IPS-20b (cell line): ENCODE data around the gene SULT1A2.
"Not testable (repeated sequence)": the region's sequence is repeated elsewhere in the genome, so short reads cannot be mapped to it uniquely, and the experiment has no call there.

Experiments
- H3K27ac ChIP-seq: one replicate; pipeline ENCODE4 v1.5.1; 2013; ENCODE audit warnings: low read length
- H3K27me3 ChIP-seq: 2 replicates; pipeline ENCODE4 v1.6.1; 2013; ENCODE audit warnings: mild to moderate bottlenecking, low read length, inconsistent platforms; ENCODE audit not compliant: insufficient read depth
- H3K36me3 ChIP-seq: 2 replicates; pipeline ENCODE4 v1.6.1; 2013; ENCODE audit warnings: low read depth, mild to moderate bottlenecking, inconsistent platforms, low read length, moderate library complexity; ENCODE audit not compliant: insufficient read depth
- H3K4me1 ChIP-seq: 2 replicates; pipeline ENCODE4 v1.6.1; 2013; ENCODE audit warnings: mild to moderate bottlenecking, control low read depth, inconsistent platforms, low read length, moderate library complexity; ENCODE audit not compliant: insufficient read depth
- H3K4me3 ChIP-seq: 2 replicates; pipeline ENCODE4 v1.5.1; 2013; ENCODE audit warnings: mild to moderate bottlenecking, low read length, inconsistent platforms
- H3K9ac ChIP-seq: 2 replicates; pipeline ENCODE4 v1.6.1; 2013; ENCODE audit warnings: low read depth, mild to moderate bottlenecking, inconsistent platforms, low read length, moderate library complexity
- H3K9me3 ChIP-seq: 2 replicates; pipeline ENCODE4 v1.6.1; 2013; ENCODE audit warnings: mild to moderate bottlenecking, low read depth, low read length, inconsistent platforms; ENCODE audit not compliant: insufficient read depth

SULT1A2 gene

DNA sequence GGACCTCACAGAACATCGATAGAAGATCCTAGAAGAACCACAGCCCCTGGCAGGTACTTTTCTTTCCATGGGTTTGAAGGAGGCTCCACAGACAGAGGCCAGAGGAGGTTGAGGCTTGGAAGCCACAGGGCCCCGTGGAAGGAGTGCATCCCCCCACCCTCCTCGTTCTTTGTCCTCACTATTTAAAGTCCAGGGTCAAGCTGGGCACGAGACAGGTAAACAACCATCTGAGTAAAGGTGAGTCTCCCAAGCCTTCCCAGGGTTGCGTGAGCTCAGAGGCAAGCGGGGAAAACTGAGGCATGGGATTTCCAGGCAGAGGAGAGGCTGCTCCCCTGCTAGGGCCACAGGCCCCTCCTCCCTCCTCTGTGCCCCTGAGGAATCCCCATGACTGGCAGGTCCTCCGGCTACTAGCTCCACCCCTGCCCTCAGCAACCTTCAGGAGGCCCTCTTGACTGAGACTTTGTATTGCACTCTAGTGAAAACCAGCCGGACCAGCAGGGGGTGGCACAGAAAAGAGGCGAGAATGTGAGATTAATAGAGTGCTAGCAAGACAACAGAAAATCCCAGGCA is 927 bp upstream of the SULT1A2 start:
- no peaks in the 10 kb centered on the region for H3K9me3 ChIP-seq
- H3K27ac ChIP-seq = no peak overlapping the region
- peaks cover 7% of the 10 kb centered on the region; the same call in 1 of the 2 replicates for H3K4me1 ChIP-seq
- H3K36me3 ChIP-seq = no peaks in the 10 kb centered on the region
- no peak overlapping the region for H3K9ac ChIP-seq
- H3K4me3 ChIP-seq = no peak overlapping the region
- no peaks in the 10 kb centered on the region for H3K27me3 ChIP-seq

DNA sequence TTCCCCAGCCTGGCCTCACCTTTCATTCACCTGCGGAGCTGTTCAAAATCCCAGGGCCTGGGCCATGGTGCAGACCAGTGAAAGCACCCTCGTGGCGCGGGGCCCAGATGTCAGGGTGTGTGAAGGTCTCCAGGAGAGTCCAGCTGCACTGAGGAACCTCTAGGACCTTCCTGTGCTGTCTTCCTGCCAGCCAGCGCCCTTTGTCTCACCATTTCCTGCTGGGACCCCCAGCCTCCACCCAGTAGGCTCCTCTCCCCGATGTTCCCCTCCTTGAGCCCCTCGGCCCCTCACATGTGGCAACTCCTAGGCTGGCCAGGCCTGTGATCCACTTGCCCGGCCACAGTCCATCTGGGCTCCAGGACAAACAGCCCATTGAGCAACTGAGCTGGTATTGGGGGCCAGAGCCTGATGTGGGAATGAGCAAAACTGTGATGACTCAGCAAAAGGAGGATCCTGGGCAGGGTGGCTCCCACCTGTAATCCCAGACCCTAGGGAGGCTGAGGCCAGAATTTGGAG is 677 bp downstream of the SULT1A2 start:
- H3K9me3 ChIP-seq = no peaks in the 10 kb centered on the region
- no peak overlapping the region for H3K9ac ChIP-seq
- H3K27me3 ChIP-seq = no peaks in the 10 kb centered on the region
- no peak overlapping the region for H3K4me3 ChIP-seq
- H3K4me1 ChIP-seq = peaks cover 7% of the 10 kb centered on the region; the same call in 1 of the 2 replicates
- H3K36me3 ChIP-seq = no peaks in the 10 kb centered on the region
- no peak overlapping the region for H3K27ac ChIP-seq

DNA sequence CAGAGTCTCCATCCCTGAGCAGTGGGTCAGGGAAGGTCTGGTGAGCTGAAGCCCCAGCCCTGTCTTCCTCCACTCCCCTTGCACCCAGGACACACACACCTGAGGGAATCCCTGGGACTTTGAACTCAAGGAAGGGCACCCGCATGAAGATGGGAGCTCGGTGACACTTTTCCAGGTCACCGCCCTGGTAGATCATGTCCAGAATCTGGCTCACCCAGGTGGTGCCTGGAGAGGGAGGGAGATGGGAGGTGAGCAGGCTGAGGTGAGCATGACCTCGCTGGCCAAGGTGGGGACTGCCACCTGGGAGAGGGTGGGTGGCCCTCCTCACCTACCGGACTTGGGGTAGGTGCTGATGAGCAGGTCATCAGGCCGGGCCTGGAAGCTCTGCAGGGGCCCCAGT is 1.4 kb downstream of the SULT1A2 start:
- H3K4me1 ChIP-seq, H3K4me3 ChIP-seq, H3K36me3 ChIP-seq, H3K9me3 ChIP-seq, H3K27me3 ChIP-seq, H3K27ac ChIP-seq, H3K9ac ChIP-seq: not testable (repeated sequence)

DNA sequence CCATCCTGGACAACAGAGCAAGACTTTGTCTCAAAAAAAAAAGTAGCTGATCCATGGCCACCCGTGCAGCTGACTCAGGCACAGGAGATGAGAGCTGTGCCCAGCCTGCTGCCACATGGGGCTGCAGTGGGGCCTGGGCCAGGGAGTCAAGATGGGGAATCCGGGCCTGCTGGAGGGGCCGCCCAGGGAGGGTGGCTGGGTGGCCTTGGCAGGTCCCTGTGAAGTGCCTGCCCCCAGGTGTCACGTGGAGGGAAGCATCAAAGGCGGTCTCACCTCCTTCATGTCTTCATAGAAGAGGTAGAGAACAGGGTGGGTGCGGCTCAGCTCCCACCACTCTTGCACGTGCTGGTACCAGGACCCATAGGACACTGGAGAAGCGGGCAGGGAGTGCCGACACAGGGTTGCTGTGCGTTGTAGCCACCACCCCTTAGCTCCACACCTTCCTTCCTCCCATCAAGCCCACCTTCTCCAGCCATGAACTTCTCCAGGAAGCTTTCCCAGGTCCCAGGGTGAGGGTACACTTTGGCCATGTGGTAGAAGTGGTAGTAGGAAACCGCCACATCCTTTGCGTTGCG is 3.8 kb downstream of the SULT1A2 start:
- no peak overlapping the region for H3K27ac ChIP-seq
- H3K36me3 ChIP-seq = peaks cover 24% of the 10 kb centered on the region
- no peak overlapping the region for H3K9ac ChIP-seq
- no peak overlapping the region for H3K4me3 ChIP-seq
- H3K4me1 ChIP-seq = peaks cover 6% of the 10 kb centered on the region; the same call in 1 of the 2 replicates
- H3K9me3 ChIP-seq = no peaks in the 10 kb centered on the region
- H3K27me3 ChIP-seq = no peaks in the 10 kb centered on the region

DNA sequence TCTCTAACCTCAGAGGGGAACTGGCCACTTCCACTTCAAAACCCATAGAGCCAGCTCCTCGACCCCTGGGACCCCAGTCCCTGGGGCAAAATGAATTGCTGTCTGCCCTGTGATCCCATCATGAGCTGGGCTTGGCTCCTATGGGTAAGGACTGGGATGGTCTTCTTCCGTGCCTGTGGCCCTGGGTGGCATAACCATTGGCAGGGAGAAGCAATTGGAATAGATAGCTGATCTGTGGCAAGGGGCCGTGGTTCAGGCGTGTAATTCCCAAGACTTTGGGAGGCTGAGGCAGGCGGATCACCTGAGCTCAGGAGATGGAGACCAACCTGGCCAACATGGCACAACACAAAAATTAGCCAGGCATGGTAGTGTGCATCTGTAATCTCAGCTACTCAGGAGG is 4.3 kb downstream of the SULT1A2 start:
- Histone ChIP-seq H3K4me3 (no peak overlapping the region), H3K36me3 (peaks cover 24% of the 10 kb centered on the region), H3K27ac (no peak overlapping the region), H3K9ac (no peak overlapping the region), H3K27me3 (no peaks in the 10 kb centered on the region), H3K9me3 (no peaks in the 10 kb centered on the region), H3K4me1 (peaks cover under 1% of the 10 kb centered on the region; the same call in 1 of the 2 replicates)

DNA sequence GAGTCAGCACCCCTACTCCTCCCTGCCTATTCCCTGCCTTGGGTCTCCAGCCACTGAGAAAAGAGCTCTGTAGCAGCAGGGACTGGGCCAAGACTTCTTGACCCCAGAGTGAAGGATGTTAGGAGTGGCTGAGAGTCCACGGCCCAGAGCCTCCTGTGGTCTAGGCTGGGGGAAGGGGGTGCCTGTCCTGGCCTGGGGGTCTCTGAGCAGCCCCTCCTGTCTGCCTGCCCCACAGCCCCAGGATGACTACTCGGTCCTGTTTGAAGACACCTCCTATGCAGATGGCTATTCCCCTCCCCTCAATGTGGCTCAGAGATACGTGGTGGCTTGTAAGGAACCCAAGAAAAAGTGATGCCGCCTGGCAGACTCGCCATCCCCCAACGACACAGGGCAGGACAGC is 5.5 kb downstream of the SULT1A2 start:
- H3K4me3 ChIP-seq = no peak overlapping the region
- peaks cover 24% of the 10 kb centered on the region for H3K36me3 ChIP-seq
- H3K27me3 ChIP-seq = no peaks in the 10 kb centered on the region
- no peak overlapping the region for H3K27ac ChIP-seq
- no peaks in the 10 kb centered on the region for H3K4me1 ChIP-seq
- no peaks in the 10 kb centered on the region for H3K9me3 ChIP-seq
- no peak overlapping the region for H3K9ac ChIP-seq

DNA sequence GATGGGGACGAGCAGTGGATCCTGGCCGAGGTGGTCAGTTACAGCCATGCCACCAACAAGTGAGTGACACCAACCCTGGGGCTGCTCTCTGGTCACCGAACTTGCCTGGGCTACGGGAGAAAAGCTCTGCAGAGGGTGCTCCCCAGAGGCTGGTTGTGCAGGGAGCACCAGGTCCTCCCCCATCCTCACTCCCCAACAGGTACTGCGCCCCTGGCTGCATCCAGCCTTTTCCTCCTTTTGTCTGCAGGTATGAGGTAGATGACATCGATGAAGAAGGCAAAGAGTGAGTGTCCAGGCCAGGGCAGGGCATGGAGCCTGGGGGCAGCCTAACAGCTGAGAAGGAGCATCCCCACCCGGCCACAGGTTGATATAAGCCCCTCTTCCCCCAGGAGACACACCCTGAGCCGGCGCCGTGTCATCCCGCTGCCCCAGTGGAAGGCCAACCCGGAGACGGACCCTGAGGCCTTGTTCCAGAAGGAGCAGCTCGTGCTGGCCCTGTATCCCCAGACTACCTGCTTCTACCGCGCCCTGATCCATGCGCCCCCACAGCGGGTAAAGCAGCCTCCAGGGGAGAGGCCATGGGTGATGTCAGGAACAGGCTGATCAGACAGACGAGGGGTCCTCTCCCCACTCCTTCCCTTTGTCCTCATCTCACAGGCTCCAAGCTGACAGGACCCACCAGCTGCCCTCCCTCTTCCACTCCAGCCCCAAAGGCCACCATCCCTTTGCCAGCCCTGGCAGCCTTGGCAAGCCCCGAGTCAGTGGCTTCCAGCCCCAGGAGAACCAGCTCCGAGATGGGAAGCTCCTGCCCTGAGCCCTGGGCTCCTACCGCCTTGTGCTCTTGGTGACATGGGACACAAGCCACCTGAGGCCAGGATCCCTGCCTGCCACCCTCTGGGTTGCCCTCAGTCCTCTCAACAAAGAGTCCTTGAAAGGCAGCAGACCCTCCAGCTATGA is 6.2 kb downstream of the SULT1A2 start:
- Histone ChIP-seq H3K9me3 (no peaks in the 10 kb centered on the region), H3K27ac (no peak overlapping the region), H3K9ac (no peak overlapping the region), H3K4me3 (no peak overlapping the region), H3K27me3 (no peaks in the 10 kb centered on the region), H3K36me3 (peaks cover 28% of the 10 kb centered on the region), H3K4me1 (no peaks in the 10 kb centered on the region)

DNA sequence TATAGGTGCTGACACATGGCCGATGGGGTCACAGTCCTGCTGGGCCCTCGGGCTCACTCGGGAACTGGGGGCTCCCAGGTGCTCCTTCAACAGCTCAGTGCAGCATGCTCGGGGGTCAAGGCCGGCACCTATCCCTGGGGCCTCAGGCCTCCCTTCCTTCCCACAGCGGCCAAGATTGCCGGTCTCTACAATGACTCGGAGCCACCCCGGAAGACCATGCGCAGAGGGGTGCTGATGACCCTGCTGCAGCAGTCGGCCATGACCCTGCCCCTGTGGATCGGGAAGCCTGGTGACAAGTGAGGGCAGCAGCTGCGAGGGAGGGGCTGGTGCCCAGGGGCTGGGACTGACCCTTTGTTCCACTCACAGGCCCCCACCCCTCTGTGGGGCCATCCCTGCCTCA is 6.9 kb downstream of the SULT1A2 start:
- no peaks in the 10 kb centered on the region for H3K4me1 ChIP-seq
- H3K27me3 ChIP-seq = no peaks in the 10 kb centered on the region
- no peak overlapping the region for H3K4me3 ChIP-seq
- H3K36me3 ChIP-seq = peaks cover 32% of the 10 kb centered on the region
- no peak overlapping the region for H3K9ac ChIP-seq
- H3K27ac ChIP-seq = no peak overlapping the region
- no peaks in the 10 kb centered on the region for H3K9me3 ChIP-seq

DNA sequence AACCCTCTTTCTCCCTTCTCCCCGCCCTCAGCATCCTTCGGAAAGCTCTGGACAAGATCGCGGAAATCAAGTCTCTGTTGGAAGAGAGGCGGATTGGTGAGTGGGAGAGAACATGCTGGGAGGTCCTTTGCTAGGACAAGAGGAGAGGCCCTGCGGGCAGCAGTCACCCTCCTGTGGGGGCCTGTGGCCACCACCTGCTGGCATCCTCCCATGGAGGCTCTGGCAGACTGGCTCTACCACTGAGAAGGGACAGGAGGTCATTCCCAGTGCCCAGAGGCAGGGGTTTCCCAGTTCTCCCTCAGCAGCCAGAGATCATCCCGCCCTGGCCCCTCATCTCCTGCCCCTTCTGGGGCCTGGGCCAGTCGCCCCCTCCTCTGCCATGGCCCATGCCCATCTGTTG is 7.8 kb downstream of the SULT1A2 start:
- Histone ChIP-seq H3K9me3 (no peaks in the 10 kb centered on the region), H3K4me1 (no peaks in the 10 kb centered on the region), H3K27ac (no peak overlapping the region), H3K9ac (no peak overlapping the region), H3K36me3 (peaks cover 32% of the 10 kb centered on the region), H3K27me3 (no peaks in the 10 kb centered on the region), H3K4me3 (no peak overlapping the region)

DNA sequence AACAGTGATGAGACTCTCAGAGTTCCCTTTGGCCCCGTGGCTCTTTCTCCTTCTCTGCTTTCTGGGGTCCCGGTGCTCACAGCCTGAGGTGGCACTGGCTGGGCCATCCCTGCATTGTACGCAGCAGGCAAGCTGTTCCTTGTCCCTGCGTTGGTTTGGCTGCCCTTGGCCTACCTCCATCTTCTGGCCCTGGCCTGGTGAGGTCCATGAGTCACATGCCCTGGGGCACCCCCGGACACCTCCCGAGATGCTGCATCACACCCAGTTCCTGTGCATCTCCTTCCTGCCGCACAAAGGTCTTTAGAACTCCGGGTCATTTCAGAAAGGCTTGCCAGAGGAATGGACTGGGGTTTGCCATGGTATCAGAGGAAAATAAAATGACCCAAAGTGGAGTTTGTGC is 9.5 kb downstream of the SULT1A2 start:
- Histone ChIP-seq H3K36me3 (peaks cover 32% of the 10 kb centered on the region), H3K4me3 (no peak overlapping the region), H3K27ac (no peak overlapping the region), H3K27me3 (no peaks in the 10 kb centered on the region), H3K9me3 (no peaks in the 10 kb centered on the region), H3K9ac (no peak overlapping the region), H3K4me1 (no peaks in the 10 kb centered on the region)

DNA sequence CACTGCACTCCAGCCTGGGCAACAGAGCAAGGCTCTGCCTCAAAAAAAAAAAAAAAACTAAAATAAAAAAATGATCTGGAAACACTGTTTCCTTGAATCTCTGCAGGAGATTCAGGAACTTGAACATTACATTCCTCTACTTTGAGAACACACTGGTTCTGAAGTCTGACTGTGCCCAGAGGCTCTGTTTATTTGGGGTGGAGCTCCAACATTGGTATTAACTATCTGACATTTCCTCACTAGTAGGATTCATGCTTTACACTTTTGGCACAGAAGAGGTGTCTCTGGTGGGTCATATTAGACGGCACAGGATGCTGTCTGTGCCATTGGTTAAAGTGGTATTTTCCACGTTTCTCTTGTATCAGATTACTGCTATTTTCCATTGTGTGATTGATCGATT is 10.4 kb downstream of the SULT1A2 start:
- Histone ChIP-seq H3K36me3 (peaks cover 37% of the 10 kb centered on the region), H3K4me1 (no peaks in the 10 kb centered on the region), H3K9me3 (no peaks in the 10 kb centered on the region), H3K4me3 (no peak overlapping the region), H3K9ac (no peak overlapping the region), H3K27ac (no peak overlapping the region), H3K27me3 (no peaks in the 10 kb centered on the region)
